ENCODE results near the gene MMP24OS.

MMP24OS gene

GRCh38 chr20:35306931-35307517, 29.1 kb upstream of the MMP24OS start:
- DNase-seq (ENCODE audit: low read depth) = no peak

DNA sequence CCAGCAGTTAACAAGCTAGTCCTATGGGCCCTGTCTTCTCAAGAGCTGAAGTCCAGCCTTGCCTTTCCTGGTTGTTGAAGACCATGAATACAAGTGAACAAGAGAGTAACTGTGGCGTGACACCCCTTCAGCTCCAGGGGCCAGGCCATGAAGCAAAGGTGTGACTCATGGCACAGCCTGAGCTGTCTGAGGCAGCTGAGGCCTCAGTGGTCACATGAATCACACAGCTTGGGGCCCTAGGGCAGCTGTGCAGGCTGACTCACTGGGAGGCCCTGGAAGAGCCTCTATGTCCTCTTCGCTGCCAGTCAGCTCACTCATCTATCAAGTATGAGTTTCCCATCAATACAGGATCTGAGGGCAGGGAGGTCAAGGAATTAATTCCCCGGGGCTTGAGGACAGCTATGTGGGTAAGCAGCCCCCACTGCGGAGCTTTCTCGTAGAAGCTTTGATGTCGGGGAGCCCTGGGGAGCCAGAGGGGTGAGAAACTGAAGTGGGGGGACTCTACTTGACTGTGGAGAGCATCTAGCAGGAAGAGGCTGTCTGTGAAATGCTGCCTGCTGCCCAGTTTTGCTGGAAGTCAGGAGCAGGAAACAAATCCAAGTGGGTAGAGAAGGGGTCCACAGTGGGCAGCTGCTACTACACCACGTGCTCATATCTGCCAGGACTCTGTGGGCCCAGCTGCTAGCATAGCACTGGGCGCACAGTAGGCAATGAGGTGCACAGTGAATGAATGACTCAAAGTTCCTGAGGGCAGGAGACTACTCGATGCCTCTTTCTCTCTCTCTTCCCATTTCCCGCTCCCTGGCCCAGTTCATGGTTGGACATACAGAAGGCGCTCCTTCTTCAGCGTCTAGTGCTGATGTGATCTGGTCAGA, 28.0 kb upstream of the MMP24OS start:
- DNase-seq (ENCODE audit: low read depth) = no peak

- DNase-seq (ENCODE audit: low read depth) = no peak
These were observed 27.0 kb upstream of the MMP24OS start for GRCh38 chr20:35304956-35305355.

DNA sequence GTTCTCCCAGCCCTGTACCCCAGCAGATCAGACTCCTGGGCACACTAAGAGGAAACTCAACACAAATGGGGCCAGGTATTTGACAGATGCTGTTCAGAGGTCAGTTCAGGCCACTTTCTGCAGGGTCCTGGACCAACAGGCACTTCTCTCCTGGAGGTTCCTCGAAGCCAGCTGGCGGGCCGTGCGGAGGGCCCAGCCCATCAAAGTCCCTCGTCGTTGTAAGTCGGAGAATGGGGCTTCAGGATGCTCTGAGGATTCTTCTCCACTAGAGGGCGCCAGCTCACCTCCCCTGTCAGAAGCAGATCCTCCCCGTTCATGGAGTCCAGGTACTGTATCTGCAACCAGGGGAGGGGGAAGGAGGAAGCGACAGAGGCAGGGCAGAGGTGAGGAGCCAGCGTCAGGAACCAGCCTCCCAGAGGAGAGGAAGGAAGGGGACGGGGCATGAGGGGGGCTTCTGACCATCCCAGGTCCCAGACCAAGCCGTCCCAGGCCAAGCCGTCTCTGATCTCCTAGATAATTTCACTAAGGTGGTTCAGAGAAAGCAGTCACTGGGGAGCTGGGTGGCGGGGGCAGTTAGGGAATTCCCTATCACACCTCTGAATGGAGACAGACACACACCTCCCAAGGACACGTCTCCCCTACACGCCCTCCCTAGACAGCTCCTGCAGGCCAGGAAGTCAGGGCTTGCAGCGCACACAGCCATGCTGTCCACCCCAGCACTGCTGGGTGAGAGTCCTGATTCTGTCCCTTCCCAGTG, 26.0 kb upstream of the MMP24OS start:
- DNase-seq (ENCODE audit: low read depth) = peak; percentile 69

GRCh38 chr20:35303382-35303734, 25.4 kb upstream of the MMP24OS start:
- DNase-seq (ENCODE audit: low read depth) = no peak

GRCh38 chr20:35302421-35303335, 24.8 kb upstream of the MMP24OS start:
- DNase-seq (ENCODE audit: low read depth) = no peak

DNA sequence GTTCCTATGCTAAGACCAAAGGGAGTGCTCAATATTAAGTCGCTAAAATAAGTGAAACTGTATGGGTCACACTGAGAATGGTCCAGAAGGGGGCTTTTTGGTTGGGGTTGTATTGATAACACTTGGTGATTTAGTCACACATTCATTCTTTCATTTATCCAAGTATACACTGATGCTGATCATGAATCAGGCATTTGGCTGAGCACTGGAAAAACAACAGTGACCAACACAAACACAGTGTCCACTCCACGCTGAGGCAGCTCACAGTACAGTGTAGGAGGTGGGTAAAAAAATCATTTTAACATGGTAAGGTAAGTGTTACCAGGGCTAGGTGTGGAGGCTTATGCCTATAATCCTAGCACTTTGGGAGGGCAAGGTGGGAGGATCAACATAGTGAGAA, 23.5 kb upstream of the MMP24OS start:
- DNase-seq (ENCODE audit: low read depth) = no peak

- no peak for DNase-seq (ENCODE audit: low read depth)
These were observed 22.7 kb upstream of the MMP24OS start for GRCh38 chr20:35300469-35301262.

GRCh38 chr20:35299780-35300179, 21.9 kb upstream of the MMP24OS start:
- no peak for DNase-seq (ENCODE audit: low read depth)

DNA sequence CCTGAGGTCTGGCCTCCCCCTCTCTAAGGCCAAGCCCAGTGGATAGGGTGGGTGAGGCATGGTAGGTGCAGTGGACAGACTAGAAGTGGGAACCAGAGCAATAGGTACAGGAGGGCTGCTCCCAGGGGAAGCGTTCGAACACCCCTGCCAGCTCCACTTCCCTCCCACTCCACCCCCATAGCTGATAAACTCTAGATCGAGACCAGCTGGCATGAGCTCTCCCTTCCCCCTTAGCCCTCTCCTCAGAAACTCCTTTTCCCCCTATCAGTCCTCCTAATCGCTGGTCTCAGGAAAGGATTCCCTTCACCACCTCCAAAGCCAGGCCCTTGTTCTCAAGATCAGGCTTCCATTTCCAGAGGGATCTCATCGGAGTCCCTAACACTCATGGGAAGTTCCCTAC, 20.3 kb upstream of the MMP24OS start:
- no peak for DNase-seq (ENCODE audit: low read depth)

GRCh38 chr20:35297740-35298139, 19.8 kb upstream of the MMP24OS start:
- no peak for DNase-seq (ENCODE audit: low read depth)

DNA sequence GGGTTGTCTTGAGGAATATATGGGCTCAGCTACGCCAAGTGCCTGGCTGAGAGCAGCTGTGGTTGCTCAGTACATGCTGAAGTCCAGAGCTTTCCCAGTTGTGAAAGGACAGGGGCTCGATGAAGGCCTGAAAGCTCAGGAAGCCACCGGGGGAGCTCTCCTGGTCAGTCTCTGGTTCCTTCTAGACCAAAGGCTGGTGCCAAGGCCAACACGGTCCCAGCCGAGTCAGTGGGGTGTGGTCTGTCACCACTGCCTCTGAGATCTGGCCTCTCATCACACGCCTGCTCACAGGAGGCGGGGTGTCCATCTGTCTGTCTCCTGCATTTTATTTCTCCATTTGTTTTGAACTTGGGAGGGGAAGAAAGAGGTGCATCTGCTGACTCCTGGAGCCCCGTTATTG, 19.2 kb upstream of the MMP24OS start:
- DNase-seq (ENCODE audit: low read depth) = no peak

DNA sequence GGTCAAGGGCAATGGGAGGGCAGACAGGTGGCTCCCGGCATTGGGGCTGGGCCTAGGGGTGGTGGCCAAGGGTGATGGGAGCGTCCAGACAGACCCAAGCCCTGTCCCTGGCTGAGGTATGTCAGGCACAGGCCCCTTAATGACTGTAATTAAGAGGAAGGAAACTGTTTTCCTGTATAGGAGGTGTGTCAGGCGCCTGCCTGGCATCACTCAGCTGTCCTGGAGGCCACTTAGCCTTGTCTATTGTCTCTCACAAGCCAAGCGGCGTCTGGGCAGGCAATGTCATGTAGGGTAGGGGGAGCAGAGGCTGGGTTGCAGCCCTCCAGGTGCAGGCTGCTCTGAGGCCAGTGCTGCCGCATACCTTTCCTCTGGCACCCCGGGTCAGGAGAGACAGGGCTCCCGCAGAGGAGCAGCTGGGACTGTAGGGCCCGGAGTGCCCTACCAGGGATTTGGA, 18.2 kb upstream of the MMP24OS start:
- no peak for DNase-seq (ENCODE audit: low read depth)

DNA sequence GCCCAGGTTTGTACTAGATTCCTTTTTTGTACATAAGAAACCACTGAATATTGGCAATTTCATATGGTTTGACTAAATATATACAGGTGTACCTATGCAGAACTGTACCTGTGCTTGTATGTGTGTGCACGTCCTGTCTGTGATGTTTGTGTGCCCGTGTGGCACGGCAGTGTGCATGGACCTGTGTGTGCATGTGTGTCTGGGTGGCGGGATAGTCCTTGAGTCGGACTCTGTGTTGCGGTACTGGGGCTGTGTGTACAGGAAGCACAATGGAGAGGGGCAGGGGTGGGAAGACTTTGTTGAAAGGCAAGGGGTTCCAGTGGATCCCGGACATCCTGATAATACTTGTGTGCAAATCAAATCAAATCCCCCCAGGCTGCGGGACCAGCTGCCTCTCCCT, 17.8 kb upstream of the MMP24OS start:
- DNase-seq (ENCODE audit: low read depth) = no peak

GRCh38 chr20:35295058-35295457, 17.1 kb upstream of the MMP24OS start:
- DNase-seq (ENCODE audit: low read depth) = no peak

DNA sequence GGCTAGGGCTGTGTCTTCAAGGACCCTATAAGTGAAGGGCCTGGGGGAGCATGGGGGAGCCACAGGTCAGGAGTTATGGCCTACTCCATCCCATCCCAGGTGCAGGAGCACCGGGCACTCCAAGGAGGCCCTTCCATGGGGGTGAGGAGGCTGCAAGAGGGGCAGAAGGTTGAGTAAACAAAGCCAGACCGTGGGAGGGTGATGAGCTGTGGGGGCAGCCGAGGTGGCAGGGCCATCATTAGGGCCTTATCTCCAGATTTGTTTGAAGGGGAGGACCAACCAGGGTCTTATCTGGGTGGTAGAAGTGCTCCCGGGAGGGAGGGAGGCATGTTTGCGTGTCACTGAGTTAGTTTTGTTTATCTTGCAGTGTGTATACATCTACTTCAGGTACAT, 16.4 kb upstream of the MMP24OS start:
- no peak for DNase-seq (ENCODE audit: low read depth)

GRCh38 chr20:35293303-35294292, 15.7 kb upstream of the MMP24OS start:
- DNase-seq (ENCODE audit: low read depth) = no peak

GRCh38 chr20:35292504-35293285, 14.8 kb upstream of the MMP24OS start:
- no peak for DNase-seq (ENCODE audit: low read depth)
